NCI-H2196 (cell line): ENCODE data around the gene RAMP3.
"Not testable (repeated sequence)": the region's sequence is repeated elsewhere in the genome, so short reads cannot be mapped to it uniquely, and the experiment has no call there.

Source experiments
- DNase-seq: peaks from one replicate; lab custom pipeline; 2025; ENCODE audit not compliant: unreplicated experiment; lab: John Stamatoyannopoulos, UW

RAMP3 gene, protein sequence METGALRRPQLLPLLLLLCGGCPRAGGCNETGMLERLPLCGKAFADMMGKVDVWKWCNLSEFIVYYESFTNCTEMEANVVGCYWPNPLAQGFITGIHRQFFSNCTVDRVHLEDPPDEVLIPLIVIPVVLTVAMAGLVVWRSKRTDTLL

DNA sequence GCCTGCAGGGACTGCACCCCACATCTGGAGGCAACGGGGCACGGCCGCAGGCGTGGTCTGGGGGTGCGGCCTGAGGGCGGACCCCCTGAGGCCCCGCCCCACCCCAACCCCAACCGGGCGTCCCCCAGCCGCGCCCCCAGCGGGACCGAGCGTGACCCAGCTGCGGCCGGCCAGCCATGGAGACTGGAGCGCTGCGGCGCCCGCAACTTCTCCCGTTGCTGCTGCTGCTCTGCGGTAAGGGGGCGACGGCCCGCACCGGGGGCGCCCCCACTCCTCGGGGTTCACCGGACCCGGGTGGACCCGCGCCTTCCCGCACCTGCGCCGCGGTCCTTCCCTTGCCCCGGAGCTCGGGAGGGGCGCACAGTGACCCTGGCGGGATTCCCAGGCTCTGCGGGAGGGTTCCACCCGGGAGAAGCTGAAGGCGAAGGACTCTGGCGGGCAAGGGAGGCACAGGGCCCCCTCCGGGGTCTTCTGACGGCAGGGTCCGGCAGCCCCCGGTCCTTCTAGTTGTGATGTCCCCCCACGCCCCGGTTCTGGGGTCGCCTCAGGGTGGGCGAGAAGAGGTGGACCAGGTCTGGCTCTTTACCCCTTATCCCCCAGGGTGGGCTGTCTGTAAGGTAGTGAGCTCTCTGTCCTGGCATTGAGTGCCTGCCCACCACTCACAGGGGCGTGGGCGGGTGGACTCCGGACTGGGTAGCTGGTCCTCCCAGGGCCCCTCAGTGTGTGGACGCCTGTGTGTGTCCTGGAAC, at the start of gene RAMP3:
Gene RAMP3, plus strand, starts transcription at position 139 of the 749 bp plus-strand sequence. Its CDS starts 38 bp downstream, at position 177.
- DNase-seq, result no peak

DNA sequence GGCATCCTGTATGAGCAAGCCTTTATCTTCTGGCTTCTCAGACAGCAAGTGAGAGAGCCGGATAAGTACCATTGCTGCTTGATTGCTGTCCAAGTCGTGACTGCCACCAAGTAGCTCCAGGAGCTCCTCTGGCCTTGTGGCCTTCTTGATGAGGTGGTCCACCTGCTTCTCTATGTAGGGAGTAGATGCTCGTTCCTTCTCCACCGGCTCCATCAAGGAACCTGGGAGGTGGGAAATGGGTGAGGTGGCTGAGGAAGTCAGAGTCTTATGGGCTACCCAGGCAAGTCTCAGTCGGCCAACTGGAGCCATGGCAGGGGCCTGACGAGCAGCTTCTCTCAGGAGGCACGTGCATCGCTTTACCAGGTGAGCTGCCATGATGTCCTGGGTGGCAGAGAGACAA, 48.7 kb upstream of the RAMP3 start:
- no peak for DNase-seq

DNA sequence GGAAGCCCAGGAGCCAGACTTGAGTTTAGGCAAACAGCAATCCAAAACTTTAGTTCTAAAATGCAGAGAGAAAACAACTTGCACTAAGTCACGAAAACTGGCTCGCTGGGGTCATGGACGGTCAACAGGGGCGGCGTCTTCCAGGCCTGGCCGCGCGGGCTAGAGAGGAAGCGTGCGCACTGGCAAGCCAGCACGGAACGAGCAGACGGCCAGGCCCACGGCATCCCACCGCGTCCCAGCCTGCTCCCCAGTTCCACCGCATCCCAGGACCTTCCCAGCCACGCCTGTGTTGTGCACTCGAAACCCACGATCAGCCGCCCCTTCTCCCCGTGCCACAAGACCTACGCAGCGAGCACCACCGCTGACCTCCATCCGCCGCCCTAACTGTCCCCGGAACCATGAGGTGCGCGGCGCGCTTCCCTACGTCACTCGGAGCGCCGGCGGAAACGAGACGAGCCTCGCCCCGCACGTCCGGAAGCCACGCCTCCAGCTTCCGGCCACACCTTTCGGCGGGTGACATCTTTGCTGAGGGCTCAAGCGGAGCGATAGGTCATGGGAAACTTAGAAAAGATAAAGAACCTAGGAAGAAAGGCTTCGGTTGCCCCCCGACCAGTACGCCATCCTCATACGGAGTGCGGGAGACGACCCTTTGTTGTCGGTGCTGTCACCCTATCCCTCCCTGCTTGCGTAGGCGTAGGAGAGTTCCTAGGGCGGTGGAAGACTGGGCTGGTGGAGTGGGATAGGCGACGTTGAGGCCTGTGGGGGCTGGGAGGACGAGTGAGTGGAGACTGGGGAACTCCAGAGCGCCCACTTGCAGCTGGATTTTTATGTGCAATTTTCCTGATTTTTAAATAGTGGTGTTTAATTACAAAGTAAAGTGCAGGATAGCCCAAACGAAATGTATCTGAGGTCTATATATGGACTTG, 46.0 kb upstream of the RAMP3 start, which contains the start of gene TBRG4:
Gene TBRG4, minus strand, starts transcription at position 400 of the 926 bp plus-strand sequence. CDS start 2,460 bp downstream, outside the sequence.
- peak; percentile 98 for DNase-seq

DNA sequence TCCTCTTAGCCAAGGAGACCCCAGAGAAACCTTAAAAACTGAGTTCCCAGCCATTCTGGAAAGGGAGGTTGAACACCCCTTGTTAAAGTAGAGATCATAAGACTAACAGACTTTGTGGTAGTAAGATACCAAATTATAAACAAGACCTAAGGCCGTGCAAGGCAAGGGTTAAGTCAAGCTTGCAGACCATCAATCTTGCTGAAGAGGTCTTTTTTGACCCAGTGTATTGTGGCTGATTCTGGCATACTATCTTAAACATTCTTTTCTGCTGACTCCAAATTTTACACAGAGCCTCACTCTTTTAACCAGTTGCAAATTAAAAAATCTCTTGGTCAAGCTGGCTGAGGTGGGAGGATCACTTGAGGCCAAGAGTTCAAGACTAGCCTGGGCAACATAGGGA, 44.9 kb upstream of the RAMP3 start:
- no peak for DNase-seq

DNA sequence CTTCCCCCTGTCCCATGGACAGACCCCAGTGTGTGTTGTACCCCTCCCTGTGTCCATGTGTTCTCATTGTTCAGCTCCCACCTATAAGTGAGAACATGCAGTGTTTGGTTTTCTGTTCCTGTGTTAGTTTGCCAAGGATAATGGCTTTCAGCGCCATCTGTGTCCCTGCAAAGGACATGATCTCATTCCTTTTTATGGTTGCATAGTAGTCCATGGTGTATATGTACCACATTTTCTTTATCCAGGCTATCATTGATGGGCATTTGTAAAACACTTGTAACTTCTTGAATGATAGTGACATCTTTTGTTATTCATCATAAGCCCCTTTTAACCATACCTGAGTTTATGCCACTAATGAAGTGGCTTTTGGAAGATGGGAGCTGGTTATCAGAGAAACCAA, 43.3 kb upstream of the RAMP3 start:
- not testable (repeated sequence) for DNase-seq

DNA sequence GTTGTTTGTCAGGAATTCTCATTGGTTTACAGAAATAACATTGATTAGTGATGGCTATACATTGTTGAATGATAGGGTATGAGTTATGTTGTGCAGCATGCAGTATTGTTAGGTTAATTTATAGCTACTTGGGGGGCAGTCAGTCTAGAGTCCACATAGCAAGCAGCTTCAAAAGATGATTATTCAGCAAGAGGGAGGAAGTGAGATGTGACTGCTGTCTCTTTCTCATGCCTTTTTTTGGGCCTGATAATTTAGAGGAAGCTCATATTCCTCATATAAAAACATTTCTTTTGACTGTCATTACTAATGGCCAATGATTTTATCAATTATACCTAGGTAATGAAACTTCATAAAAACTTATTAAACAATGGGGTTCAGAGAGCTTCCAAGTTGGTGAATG, 42.7 kb upstream of the RAMP3 start:
- no peak for DNase-seq

DNA sequence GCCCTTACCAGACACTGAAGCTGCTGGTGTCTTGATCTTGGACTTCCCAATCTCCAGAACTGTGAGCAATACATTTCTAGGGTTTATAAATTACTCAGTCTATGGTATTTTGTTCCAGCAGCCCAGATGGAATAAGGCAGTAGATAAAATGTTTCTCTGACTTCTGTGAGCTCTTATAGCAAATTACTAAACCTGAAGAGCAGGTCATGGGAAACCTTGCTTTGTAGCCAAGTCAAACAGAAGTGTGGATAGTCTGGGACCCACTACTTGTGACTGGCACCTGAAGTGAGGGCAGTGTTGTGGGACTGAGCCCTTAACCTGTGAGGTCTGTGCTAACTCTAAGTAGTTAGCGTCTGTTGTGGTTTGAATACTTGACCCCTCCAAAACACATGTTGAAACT, 41.5 kb upstream of the RAMP3 start:
- DNase-seq, result no peak

DNA sequence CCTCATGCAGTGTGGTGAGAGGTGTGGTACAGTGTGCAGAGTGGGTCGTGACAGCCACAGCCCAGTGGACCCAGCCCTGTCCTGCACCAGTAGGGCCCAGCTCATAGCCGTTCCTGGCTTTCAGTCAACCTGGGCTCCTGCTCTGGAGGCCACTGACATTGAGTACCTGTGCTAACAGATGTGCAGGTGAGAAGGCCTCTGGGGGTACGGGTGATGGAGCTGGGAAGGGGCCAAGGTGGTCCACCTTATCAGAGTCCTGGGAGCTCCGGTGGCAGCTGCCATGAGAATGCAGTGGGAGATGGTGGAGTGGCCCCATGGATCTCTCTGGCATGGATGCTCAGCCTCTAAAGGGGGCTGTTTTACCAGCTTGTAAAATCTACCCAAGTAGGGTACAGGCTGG, 40.0 kb upstream of the RAMP3 start:
- DNase-seq, result no peak

DNA sequence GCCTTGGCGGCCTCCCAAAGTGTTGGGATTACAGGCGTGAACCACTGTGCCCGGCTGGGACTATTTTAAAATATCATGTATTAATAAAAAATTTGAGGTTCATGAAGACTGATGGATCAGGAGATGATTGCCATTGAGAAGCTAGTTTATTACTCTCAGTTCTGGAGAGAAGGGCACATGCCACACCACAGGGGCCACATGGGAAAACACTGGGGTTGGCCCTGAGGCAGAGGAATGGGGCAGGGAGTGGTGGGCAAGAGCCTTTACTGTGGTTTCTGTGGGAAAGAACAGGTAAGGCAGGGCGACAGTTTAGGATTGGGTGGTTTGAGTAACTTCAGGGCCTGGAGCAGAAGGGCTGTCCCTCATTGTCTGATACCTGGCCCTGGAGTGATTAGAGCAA, 39.3 kb upstream of the RAMP3 start:
- no peak for DNase-seq

DNA sequence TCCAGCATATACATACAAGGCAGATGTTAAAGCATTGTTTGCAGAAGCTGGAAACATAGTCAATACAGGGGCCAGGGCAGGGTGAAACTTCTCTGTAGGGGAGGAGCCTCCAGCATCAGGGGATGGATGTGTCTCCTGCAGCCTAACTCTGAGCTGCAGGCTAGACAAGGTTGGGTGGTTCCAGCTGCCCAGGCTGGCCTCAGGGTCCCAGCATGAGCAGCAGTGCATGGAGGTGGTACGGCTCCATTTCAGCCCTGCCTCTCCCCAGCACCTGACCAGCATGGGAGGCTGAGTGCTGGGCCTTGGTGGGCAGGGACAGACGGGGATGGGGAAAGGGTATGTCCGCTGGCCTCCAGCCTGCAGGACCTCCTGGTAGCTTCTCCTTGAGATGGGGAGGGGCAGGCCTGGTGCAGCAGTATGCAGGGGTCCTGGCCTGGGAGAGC, 38.7 kb upstream of the RAMP3 start:
- no peak for DNase-seq

DNA sequence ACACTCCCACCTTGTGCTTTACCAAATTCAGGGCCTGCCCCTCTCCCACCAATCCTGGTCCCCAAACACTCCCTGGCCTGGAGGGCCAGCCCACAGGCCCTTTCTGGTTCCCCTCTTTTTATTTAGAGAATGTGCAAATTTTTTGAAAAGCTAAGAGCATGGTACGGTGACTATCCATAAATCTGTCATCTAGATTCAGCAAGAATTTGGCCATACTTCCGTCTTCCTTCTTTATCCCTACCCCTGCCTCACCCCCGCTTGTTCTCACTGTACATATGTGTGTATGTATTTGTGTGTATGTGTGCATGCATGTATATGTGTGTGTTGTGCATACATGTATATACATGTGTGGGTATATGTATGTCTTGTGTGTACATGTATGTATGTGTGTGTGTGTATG, 38.0 kb upstream of the RAMP3 start:
- no peak for DNase-seq

DNA sequence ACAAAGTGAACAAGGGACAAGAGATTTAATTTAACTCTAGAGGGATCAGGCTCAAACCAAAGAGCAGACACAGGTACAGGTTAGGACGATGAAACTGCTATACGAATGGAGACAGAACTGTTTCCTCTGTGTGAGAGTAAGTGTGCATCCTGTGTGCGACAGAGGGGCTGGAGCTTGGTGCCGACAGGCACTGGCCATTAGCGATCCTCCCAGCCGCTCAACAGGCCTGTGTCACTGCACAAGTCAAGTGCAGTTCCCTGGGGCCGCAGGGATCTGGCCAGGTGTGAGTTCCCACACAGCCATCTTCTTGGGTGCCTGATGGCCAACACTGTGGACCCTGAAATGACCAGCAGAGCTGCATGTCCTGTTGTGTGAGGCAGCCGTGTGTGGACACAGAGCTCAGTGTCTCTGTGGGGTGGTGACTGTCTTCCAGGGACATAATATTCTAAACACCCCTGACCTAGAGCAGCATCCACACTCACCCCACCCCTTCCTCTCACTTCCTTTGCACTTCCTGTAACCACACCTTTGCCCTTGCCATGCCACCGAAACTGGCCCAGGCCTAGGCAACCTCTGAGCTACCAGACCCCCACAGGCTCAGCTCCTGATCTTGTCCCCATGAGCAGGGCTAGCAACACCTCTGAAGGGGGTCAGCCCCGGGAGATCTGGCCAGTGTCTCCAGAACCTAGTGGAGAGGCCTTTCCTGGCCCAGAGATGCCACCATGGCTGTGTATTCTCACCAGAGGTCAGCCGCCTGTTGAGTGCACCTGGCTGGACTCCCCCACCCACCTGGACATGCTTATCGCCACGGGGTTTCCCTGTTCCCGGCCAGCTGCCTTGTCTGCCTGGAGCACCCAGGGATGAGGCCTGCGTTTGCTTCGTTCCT, 34.4 kb upstream of the RAMP3 start:
- DNase-seq, result no peak

DNA sequence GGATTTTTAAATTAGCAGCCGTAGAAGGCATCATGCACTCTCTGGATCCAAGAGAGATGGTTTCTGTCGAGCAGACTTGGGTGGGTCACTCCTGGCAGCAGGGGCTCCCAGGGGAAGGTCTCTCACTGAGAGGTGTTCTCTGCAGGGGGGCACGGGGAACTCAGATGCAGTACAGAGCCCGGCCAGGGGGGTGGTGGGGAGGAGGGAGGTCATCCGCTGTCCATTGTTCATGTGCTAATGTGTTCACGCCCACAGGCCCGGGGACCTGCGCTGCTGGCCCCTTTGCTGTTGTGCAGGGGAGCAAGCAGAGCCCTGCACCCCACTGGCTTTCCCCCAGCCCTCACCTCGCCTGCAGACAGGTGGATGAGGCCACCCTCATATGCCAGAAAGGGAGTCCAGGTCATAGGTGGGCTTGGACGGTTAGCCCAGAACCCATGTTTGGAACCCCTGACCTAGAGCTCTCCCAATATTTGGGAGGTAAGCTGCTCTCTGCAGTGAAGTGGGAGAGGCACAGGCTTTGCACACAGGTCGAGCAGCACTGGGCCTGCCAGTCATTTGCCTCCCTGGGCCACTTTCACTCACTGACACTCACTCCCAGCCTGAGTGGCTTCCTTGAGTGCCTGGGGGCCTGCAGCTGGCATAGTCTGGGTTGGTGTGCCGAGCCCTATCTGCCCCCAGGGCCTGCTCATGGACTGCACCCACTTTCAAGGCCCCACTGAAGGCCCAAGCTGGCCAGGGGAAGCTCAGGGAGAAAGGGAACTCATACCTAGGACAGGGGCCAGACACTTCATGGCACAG, 33.5 kb upstream of the RAMP3 start:
- no peak for DNase-seq

DNA sequence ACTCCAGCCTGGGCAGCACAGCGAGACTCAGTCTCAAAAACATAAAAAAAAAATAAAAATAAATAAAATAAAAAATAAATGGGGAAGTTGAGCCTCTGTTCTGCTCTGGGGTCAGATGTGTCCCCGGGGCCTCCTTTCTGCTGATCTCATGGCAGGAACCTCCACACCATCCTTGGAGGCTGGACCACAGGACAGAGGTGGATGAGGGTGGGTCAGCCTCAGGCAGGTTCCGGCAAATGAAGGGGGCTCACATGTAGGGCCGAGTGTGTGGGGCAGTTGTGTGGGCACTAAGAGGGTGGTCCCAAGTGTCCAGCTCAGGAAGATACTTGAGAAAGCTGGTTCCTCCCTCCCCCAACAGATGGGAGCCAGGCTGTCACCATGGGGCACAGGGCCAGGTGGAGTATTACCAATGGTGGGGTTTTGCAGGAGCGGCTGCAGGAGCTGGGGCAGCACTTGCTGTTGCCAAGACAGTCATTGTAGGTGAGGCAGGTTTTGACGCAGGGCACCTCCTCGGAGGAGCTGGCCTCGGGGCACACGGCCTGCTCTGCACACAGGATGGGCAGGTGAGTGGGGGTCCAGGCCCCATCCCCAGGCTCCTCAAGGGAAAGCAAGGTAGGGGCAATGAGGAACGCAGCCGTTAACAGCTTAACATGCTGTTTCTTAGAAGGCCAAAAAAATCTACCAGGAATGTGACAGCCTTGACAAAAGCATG, 32.2 kb upstream of the RAMP3 start:
- DNase-seq, result no peak

DNA sequence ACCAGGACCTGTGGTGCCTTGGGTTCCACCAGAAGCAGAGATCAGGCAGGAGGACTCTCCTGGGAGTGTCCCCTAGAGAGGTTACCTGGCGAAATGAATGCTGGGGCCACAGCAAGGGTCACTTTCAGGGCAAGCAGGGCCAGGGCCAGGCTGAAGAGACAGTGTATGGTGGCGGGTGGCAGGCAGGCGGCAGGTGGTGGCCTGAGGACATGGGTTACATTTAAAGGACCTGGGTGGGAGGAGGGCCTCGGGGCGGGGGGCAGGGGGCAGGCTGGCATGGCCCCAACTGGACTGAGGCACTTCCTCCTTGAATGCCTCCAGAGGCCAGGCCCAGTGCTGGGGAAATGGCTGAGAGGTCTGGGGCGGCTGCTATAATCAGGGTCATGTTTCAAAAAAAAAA, 31.4 kb upstream of the RAMP3 start:
- DNase-seq, result no peak

DNA sequence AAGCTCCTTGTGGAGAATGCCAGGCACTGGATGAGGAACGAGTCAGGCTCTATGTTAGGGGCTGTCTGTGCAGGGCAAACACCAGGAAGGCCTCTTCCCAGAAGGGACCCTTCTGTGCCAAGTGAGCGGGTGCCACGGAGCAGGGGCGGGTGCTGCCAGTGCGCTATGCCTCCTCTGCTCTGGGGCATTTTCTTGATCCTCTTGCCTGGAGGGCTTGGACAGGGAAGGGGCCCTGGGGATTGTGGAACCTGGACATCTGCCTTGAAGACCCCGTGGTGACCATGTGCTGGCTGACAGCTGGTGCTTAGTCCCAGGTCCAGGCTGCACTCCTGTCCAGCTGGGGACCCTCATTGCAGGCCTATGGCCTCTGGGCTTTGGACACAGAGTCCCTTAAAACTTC, 30.7 kb upstream of the RAMP3 start:
- DNase-seq, result no peak

DNA sequence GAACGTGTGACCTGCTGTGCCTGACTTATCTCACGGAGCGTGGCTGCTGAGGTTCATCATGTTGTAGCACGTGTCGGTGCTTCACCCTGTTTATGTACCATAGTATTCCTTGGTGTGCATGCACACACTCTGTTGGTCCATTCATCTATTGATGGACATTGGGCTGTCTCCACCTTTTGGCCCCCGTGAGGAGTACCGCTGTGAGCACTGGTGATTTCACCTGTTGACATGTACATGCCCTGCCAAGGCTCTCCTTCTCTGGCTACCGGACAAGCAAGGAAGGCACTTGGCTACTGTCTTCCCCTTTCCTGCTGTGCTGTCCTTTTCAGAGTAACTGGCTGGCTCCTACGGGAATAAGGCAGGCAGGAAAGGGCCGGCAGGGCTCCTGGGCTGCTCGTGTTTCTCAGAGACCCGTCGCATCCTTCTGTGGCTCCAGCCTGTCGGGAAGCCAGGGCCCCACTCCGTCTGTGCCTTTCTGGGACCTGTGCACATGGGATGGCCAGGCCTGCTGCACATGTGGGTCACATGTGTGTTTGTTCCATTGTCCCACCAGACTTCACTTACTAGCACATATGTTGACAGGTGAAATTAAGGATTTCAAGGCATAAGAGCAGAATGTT, 28.3 kb upstream of the RAMP3 start:
- DNase-seq, result no peak

DNA sequence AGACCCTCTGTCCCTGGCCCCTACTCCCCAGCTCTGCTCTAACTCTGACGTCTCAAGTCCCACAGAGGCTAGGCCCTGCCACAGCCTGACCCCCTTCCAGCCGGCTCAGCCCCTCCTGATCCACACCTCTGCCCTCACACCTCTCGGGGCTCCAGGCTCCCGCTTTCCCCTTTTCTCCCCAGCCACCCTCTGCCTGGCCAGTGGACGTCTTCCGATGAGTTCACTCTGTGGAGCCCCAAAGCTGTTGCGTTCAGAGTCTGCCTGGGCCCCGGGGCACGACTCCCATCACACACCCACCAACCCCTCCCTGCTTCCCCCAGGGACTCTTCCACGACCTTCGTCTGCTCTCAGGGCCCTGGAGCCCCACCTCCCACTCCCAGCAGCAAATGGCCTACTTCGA, 27.7 kb upstream of the RAMP3 start:
- DNase-seq, result no peak

DNA sequence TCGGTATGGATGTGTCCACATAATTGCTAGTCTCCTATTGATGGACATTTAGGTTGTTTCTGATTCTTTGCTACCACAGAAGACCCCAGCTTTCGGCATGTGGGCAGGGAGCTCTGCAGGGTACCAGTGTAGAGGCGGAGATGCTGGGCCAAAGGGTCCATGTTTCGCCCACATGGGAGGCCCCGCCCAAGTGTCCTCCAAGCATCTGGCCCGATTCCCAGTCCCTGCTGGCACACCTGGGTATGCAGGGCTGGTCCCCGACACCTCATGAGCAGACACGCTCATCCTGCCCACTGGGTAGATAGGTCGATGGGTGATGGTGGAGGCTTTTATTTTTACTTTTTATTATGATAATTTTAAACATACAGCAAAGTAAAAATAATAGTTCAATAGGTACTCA, 26.7 kb upstream of the RAMP3 start:
- DNase-seq, result no peak
